Activated CD4-positive, CD25-positive, alpha-beta regulatory T cell treated with anti-CD3 and anti-CD28 coated beads, Interleukin-2, amount 50 U/mL, for 16 hours (primary cell): ENCODE results near the gene IGF2BP1.
"Not testable (repeated sequence)": the region's sequence is repeated elsewhere in the genome, so short reads cannot be mapped to it uniquely, and the experiment has no call there.

Experiments
- DNase-seq: peaks from one replicate; pipeline ENCODE4 v3.0.0-alpha.2; 2020; ENCODE audit warnings: low read depth, low spot score

IGF2BP1 gene

GRCh38 chr17:49100601-49101000 lies 103.4 kb downstream of the IGF2BP1 start:
- DNase-seq = no peak

GRCh38 chr17:49101054-49101534 lies 103.9 kb downstream of the IGF2BP1 start:
- DNase-seq = no peak

DNA sequence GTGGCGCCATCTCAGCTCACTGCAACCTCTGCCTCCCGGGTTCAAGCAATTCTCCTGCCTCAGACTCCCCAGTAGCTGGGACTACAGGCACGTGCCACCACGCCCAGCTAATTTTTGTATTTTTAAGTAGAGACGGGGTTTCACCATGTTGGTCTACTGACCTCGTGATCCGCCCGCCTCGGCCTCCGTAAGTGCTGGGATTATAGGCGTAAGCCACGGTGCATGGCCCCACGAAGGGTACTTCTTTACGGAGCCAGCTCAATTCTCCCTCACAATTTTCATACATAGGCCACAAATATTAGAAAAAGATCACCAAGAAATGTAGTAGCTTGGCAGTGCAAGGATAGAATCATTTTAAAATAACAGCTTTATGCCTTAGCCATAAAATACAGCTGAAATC lies 106.2 kb downstream of the IGF2BP1 start:
- DNase-seq = not testable (repeated sequence)

- DNase-seq = no peak
Measured at GRCh38 chr17:49104511-49105074, 107.4 kb downstream of the IGF2BP1 start.
